ENCODE results near the gene SAXO1. TPM values are rescaled to one million over a fixed set of nuclear protein-coding genes. Genes with fewer than 3 reads are reported as not detected.
"Not testable (repeated sequence)": the region's sequence is repeated elsewhere in the genome, so short reads cannot be mapped to it uniquely, and the experiment has no call there.

Gene SAXO1
- total and polyA plus RNA-seq, 5 experiments from 2014 or later = 0.10 to 0.46 (median 0.32) TPM; not detected in 1

DNA sequence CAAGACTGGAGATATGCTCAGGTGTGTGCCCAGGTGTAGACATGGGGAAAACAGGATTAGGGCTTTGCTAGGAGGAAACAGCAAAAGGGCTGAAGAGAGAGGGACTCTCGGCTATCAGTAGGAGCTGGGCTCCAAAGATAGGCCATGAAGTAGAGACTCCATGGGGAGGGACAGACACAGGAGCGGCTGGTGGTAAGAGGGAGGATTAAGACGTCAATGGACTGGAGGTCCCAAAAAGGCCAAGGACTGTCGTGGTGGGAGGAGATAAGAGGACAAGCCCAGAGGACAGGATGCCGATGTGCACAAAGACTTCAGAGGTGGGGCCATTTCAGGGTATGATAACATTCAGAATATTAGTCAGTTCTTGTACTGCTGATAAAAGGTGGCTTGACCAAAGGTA, 93.1 kb downstream of the SAXO1 start:
- POLR2A ChIA-PET = no interaction called here
- Mint-ChIP-seq H3K36me3 (peaks cover 0 to 5% (median 0%) of the 10 kb centered on the region in 3 donors), H3K4me1 (no peaks in the 10 kb centered on the region), H3K27ac (no peak overlapping the region), H3K9me3 (peaks cover 0 to 8% (median 0%) of the 10 kb centered on the region in 9 donors), H3K27me3 (peaks cover 0 to 18% (median 3%) of the 10 kb centered on the region in 5 donors), H3K4me3 (no peak overlapping the region)
- ATAC-seq (no peak), DNase-seq (no peak)

DNA sequence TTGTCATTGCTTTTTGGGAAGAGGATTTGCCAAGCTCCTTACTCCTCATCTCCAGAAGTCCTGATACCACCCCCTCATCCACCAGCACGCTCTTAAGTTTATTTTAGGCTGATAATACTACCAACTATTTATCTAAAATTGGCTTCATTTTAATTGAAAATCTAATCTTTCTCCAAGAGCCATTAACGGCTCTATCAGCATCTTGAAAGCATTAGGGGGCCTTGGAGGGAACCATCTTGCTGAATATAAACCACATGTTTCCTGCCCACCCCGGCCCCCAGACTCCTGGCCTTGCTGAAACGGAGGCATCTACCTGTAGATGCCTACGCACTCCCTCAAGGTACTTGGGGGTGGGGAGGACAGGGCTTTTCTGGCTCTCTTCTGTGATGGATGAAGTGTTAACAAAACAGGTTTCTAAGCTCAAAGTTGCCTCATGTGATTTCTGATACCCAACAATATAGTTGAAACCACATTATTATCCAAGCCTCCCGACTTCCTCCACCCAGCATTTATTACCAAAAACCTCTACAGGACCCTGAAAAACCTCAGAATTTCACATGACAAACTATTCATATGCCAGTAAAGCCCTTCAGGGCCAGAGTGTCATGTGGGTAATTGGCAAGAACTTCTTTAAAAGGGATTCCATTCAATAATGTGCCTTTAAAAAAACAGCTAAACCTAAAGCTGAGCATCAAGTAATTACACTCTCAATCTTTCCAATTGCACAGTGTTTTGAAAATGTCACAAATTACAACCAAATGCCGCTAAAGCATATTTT, 96.7 kb downstream of the SAXO1 start:
- POLR2A ChIA-PET = no interaction called here
- DNase-seq (no peak), ATAC-seq (no peak)
- H3K4me3 Mint-ChIP-seq = no peak overlapping the region
- peaks cover 0 to 18% (median 7%) of the 10 kb centered on the region in 9 donors for H3K9me3 Mint-ChIP-seq
- no peak overlapping the region for H3K27ac Mint-ChIP-seq
- no peaks in the 10 kb centered on the region for H3K4me1 Mint-ChIP-seq
- H3K27me3 Mint-ChIP-seq = peaks cover 0 to 8% (median 2%) of the 10 kb centered on the region in 5 donors
- peaks cover 0 to 10% (median 2%) of the 10 kb centered on the region in 3 donors for H3K36me3 Mint-ChIP-seq

DNA sequence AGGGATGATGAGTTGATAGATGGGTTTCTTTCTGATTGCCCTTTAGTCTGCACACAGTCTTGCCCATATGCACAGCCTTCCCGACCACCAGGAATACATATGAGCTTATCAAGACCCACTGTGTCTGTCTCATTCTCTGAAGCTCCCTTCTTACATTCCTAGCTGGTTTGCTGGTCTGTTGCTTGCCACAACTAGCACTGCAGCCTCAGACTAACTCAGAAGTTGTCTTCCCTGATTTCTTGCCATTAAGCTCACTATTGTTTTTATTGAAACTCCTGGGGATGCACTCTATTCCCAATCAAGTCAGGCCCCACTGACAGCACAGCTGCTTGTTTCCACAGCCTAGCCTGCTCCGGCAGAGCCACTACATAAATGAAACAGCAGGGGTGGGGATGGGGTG, 97.5 kb downstream of the SAXO1 start:
- POLR2A ChIA-PET = no interaction called here
- Mint-ChIP-seq H3K27me3 (peaks cover 0 to 8% (median 2%) of the 10 kb centered on the region in 5 donors), H3K27ac (no peak overlapping the region), H3K4me3 (no peak overlapping the region), H3K36me3 (peaks cover 0 to 10% (median 2%) of the 10 kb centered on the region in 3 donors), H3K4me1 (no peaks in the 10 kb centered on the region), H3K9me3 (peaks cover 0 to 18% (median 7%) of the 10 kb centered on the region in 9 donors)
- DNase-seq = no peak
- no peak for ATAC-seq

DNA sequence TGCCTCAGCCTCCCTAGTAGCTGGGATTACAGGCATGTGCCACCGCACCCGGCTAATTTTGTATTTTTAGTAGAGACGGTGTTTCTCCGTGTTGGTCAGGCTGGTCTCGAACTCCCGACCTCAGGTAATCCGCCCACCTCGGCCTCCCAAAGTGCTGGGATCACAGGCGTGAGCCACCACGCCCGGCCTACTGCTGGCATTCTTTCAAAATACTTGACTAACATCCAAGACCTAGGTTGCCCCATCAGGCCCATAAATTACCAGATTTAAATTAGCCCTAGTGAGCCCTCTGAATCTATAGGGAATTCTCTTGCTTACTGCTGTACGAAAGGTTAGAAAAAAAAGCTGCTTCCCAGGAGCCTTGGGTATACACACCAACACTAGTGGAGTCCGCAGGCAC, 102.4 kb downstream of the SAXO1 start:
- H3K4me3 Mint-ChIP-seq, DNase-seq, H3K27me3 Mint-ChIP-seq, H3K27ac Mint-ChIP-seq, POLR2A ChIA-PET, H3K36me3 Mint-ChIP-seq, ATAC-seq, H3K4me1 Mint-ChIP-seq: not testable (repeated sequence)
- peaks cover 0 to 17% (median 7%) of the 10 kb centered on the region in 9 donors for H3K9me3 Mint-ChIP-seq

DNA sequence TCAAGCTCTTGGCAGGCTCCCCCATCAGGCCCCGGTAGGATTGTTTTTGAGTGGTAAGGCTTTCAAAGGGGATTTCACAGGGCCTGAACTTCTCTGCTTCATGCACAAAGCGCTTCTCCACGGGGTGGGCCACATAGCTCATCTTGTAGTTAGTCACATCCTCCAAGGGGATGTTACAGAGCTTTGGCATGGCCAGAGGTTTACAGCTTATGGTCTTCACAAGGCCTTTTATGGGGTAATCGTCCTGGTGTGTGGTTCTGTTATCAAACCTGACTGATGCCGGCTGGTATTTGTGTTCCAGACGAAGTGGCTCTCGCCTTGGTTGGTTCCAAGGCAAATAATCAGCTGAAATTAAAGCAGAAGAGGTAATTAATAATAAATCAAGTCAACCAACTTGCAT, 104.3 kb downstream of the SAXO1 start:
- DNase-seq = no peak
- Mint-ChIP-seq H3K27me3 (no peaks in the 10 kb centered on the region), H3K9me3 (peaks cover 0 to under 1% (median 0%) of the 10 kb centered on the region in 9 donors), H3K4me3 (no peak overlapping the region), H3K4me1 (no peaks in the 10 kb centered on the region), H3K27ac (no peak overlapping the region), H3K36me3 (no peaks in the 10 kb centered on the region)
- ATAC-seq = no peak
- POLR2A ChIA-PET = no interaction called here

DNA sequence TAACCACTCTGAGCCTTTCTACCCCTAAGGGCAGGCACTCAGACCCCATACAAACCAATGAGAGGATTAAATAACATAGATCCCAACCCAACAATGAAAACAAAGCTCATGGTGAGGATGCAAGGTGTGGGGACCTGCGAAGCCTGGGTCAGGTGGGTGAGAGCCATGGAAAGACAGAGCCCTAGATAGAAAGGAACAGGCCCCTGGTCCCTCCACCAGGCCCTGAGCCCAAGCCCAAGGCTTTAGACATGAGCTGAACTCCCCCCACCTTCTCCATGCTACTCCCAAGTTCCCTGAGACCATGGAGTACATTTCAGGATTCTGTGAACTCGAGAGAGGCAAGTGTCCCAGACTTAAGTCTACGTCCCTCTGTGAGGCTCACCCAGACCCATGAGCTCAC, 106.5 kb downstream of the SAXO1 start:
- Mint-ChIP-seq H3K36me3 (no peaks in the 10 kb centered on the region), H3K27me3 (no peaks in the 10 kb centered on the region), H3K27ac (no peak overlapping the region), H3K4me1 (no peaks in the 10 kb centered on the region), H3K9me3 (no peaks in the 10 kb centered on the region), H3K4me3 (no peak overlapping the region)
- no peak for ATAC-seq
- POLR2A ChIA-PET = no interaction called here
- no peak for DNase-seq

DNA sequence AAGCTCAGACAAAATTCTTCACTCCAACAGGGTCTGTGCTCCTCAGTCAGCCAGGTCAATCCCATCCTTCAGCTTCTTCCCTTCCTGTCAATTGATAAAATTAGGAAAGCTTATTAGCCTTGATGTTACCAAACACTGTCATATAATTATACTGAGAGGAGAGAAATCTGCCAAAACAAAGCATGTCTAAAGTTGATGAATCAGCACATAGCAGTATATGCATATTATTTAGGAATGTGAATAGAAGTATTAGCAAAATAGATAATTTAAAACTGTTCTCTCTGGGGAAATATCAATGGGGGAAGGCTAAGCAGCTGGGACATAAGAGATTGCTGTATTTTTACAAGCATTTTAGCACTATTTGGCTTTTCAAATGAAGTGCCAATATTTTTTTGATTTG, 107.1 kb downstream of the SAXO1 start:
- Mint-ChIP-seq H3K9me3 (no peaks in the 10 kb centered on the region), H3K4me1 (no peaks in the 10 kb centered on the region), H3K4me3 (no peak overlapping the region), H3K27me3 (no peaks in the 10 kb centered on the region), H3K27ac (no peak overlapping the region), H3K36me3 (no peaks in the 10 kb centered on the region)
- POLR2A ChIA-PET = no interaction called here
- ATAC-seq (no peak), DNase-seq (no peak)

DNA sequence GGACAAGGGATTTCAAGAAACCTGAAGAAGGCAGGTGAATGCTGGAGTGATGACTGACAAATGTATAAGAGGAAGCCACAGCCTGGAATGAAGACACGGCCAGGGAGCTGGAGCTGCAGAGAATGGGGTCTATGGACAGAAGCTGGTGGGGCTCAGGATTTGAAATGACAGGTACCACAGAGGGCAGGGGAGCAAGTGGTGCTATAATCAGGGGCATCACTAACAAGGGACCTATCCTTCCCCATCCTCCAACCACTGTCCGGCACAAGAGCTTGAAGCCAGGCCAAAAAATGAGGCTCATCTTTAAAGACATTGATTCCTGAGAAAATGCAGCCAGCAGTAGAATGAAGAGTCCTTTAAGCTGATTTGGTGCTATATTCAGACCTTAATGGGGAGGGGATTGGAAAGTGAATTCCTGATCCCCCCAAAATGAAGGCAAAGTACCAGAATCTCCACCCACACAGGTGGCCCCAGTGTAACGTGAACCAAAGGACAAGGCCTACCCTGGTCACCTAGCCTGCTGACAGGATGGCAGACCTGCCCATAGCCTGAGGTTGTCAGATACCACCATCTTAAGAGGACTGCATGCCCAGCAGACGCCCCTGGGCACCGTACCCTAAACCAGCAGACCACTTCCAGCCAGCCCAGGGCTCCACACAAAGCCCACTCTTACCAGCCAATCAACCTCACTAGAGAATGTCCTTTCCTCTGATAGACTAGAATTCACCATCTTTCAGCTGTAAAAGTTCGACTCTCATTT, 109.2 kb downstream of the SAXO1 start:
- POLR2A ChIA-PET = no interaction called here
- DNase-seq = no peak

DNA sequence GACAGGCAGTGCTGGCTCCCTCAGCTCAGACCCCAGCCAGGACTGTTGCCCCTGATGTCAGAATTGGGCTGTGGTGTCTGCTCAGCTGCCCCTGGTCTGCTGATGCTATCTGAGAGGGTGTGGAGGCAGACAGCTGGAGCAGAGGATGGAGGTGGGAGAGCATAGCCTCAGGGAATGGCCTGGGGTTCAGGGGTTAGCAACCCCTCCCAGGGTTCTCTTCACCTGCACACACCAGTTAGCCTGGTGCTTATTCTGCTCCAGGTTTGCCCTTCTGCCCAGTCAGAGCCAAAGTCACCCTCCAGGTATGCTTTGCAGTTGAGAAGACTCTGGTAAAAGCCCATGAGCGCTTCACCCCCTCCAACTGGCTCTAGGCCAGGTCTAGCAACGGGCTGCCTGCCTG, 109.8 kb downstream of the SAXO1 start:
- DNase-seq (no peak), ATAC-seq (no peak)
- Mint-ChIP-seq H3K36me3 (no peaks in the 10 kb centered on the region), H3K9me3 (no peaks in the 10 kb centered on the region), H3K4me1 (no peaks in the 10 kb centered on the region), H3K27me3 (peaks cover 0 to 9% (median 0%) of the 10 kb centered on the region in 5 donors), H3K27ac (no peak overlapping the region), H3K4me3 (no peak overlapping the region)
- POLR2A ChIA-PET = no interaction called here

More for the DNA sequence above, 109.2 kb downstream of the SAXO1 start:
- H3K4me3 Mint-ChIP-seq = no peak overlapping the region
- no peaks in the 10 kb centered on the region for H3K9me3 Mint-ChIP-seq
- H3K4me1 Mint-ChIP-seq = no peaks in the 10 kb centered on the region
- H3K36me3 Mint-ChIP-seq = no peaks in the 10 kb centered on the region
- ATAC-seq = no peak
- no peak overlapping the region for H3K27ac Mint-ChIP-seq
- peaks cover 0 to 9% (median 0%) of the 10 kb centered on the region in 5 donors for H3K27me3 Mint-ChIP-seq

DNA sequence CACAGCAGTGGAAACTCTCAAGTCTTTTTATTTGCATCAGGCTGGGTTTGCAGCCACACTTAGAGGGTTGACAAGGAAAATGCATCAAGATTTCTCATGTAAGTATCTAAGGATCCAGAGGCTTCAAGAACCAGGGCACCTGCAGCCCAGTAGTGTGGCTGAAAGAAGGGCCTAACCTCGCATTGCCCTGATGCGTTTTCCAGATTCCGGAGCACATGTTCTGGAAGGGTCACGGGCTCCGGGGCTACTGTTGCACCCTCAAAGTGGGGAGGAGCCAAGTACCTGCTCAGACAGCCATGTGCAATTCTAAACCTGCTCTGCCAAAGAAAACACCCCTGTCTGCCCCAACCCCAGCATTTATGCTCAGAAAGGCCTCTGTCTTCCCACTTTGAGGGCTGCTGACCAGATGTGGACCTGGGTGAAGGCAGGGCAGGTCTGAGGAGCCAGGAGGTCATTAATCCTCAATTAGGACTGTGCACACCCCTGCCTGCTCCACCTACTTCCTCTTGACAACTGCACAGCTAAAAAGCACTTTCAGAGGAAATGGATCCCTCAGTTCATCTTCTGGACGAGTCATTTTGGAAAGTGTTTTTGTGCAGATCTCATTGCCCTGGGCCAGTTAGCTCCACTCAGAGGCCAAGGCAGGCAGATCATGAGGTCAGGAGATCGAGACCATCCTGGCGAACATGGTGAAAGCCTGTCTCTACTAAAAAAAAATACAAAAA, 110.7 kb downstream of the SAXO1 start:
- Mint-ChIP-seq H3K27ac (no peak overlapping the region), H3K9me3 (no peaks in the 10 kb centered on the region), H3K36me3 (no peaks in the 10 kb centered on the region), H3K4me3 (no peak overlapping the region), H3K4me1 (no peaks in the 10 kb centered on the region), H3K27me3 (peaks cover 0 to 10% (median 5%) of the 10 kb centered on the region in 5 donors)
- no peak for DNase-seq
- ATAC-seq = no peak
- POLR2A ChIA-PET = no interaction called here

DNA sequence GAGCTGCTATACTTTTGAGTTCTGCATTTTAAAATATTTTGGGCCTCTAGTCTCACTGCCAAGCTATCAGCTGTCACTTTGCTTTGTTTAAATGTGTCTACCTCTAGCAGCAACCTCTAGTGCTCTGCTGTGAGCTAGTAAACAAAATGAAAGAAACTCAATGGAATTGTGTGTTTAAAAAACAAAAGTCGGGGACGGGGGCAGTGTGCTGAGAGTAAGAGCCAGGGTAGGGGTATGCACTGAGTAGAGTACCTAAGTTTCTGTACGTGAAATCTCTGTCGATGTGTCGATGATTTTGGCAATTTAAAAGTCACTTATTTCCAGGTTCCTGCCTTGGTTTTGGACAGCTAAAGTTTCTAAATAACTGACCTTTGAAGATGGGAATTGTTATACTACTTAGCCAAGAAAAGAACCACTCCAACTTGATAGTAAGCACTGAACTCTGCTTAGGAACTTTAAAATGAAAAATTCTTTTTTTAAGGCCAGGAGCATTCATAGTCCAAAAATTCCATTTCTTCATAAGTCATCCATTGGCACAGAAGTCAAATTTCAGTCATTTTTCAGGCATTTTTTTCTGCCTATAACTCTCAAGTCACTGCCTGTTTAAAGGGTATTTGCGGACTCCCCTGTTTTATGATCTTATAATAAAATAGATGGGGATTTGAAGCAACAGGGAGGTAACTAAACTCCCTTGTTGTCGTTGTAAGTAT, 111.5 kb downstream of the SAXO1 start:
- Mint-ChIP-seq H3K4me1 (no peaks in the 10 kb centered on the region), H3K36me3 (no peaks in the 10 kb centered on the region), H3K27me3 (peaks cover 0 to 10% (median 5%) of the 10 kb centered on the region in 5 donors), H3K4me3 (no peak overlapping the region), H3K27ac (no peak overlapping the region), H3K9me3 (no peaks in the 10 kb centered on the region)
- ATAC-seq = no peak
- no peak for DNase-seq
- POLR2A ChIA-PET = no interaction called here

DNA sequence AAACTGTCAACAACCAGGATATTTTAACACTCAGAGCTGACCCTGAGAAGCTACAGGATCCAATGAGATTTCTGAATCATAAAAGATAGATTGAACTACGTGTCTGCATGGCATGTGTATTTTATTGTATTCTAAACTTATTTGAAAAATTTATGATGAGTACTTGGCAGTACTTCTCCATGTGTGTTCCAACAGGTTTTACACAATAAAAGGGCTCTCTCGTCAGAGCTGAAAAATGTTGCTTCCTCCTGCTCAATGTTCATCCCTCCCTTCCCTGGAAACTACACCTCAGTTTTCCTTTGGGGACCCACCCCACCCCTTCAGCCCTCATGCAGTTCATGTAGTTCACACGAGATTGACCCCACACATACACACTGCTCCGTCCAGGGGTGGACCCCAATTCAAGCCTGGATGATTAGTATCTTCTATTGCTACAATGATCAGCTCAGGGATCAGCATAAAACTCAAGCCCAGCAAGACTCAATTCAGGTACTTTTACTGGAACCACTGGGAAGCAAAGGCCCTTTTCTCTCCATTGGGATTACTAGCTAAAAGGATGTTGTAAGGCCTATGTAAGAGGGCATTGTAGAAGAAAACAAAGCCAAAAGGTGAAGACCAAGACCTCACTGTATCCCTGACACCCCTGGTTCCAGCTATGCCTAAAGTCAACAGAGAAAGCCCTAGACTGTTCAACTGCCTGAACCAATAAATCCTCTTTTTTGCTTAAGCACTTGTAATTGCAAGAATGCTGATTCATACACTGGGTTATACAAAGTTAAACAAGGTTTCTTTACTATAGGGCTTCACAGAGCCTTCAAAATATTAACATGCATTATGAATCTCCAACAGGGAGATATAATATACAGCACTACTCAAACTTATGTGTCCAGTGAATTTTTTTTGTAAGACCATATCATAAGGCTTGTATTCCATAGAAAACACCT, 112.6 kb downstream of the SAXO1 start:
- ATAC-seq = no peak
- H3K4me1 Mint-ChIP-seq = no peaks in the 10 kb centered on the region
- DNase-seq = no peak
- H3K27ac Mint-ChIP-seq = no peak overlapping the region
- no peaks in the 10 kb centered on the region for H3K9me3 Mint-ChIP-seq
- POLR2A ChIA-PET = no interaction called here
- H3K27me3 Mint-ChIP-seq = peaks cover 0 to 10% (median 5%) of the 10 kb centered on the region in 5 donors
- H3K36me3 Mint-ChIP-seq = no peaks in the 10 kb centered on the region
- H3K4me3 Mint-ChIP-seq = no peak overlapping the region
